ENCODE results near the gene CAP2. TPM values are rescaled to one million over a fixed set of nuclear protein-coding genes. Genes with fewer than 3 reads are reported as not detected.

Gene CAP2
- total RNA-seq, 1 donor from 2014 or later, result 55.3 TPM

DNA sequence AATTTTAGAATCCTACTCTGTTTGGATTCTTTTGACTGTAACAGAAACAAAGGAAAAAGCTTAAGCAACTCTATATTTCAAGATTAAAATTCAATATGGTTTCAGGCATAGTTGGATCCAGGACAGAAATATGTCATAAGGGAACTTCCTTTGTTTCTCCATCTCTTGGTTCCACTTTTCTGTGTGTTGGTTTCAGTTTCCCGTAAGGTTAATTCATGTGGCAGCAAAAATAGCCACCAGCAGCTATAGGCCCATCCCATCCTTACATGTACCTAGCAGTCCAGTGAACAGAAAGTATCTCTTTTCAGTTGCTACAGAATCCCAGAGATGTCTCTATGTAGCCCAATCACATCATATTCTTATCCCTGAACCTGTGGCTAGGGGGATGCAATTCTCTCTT, 197.9 kb downstream of the CAP2 start:
- H3K27ac ChIP-seq (ENCODE audit: low read depth, low read length), result no peak overlapping the region
- no peaks in the 10 kb centered on the region for H3K79me2 ChIP-seq (ENCODE audit: insufficient read depth, low read length)
- H4K20me1 ChIP-seq (ENCODE audit: insufficient read depth, low read length), result no peaks in the 10 kb centered on the region
- FAIRE-seq (no peak), DNase-seq (ENCODE audit: low read depth) (no peak)
- H3K27ac Mint-ChIP-seq (ENCODE audit: unreplicated experiment), result no peak overlapping the region
- TF ChIP-seq EZH2 (IDR thresholded peaks at IDR 0.05; ENCODE audit: insufficient read depth, low read length), result no peak
- TF ChIP-seq, protein P1, sequence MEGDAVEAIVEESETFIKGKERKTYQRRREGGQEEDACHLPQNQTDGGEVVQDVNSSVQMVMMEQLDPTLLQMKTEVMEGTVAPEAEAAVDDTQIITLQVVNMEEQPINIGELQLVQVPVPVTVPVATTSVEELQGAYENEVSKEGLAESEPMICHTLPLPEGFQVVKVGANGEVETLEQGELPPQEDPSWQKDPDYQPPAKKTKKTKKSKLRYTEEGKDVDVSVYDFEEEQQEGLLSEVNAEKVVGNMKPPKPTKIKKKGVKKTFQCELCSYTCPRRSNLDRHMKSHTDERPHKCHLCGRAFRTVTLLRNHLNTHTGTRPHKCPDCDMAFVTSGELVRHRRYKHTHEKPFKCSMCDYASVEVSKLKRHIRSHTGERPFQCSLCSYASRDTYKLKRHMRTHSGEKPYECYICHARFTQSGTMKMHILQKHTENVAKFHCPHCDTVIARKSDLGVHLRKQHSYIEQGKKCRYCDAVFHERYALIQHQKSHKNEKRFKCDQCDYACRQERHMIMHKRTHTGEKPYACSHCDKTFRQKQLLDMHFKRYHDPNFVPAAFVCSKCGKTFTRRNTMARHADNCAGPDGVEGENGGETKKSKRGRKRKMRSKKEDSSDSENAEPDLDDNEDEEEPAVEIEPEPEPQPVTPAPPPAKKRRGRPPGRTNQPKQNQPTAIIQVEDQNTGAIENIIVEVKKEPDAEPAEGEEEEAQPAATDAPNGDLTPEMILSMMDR (IDR thresholded peaks at IDR 0.05; ENCODE audit: insufficient read depth, low read depth, low read length), result no peak
- no peak overlapping the region for H3K4me2 ChIP-seq (ENCODE audit: low read length)
- no peak overlapping the region for H3K4me3 ChIP-seq (ENCODE audit: insufficient read depth, low read depth, low read length)
- H3K9me3 Mint-ChIP-seq (ENCODE audit: unreplicated experiment), result no peaks in the 10 kb centered on the region
- H3K27me3 Mint-ChIP-seq (ENCODE audit: low read depth, unreplicated experiment), result no peaks in the 10 kb centered on the region
- H3K4me1 Mint-ChIP-seq (ENCODE audit: low read depth, unreplicated experiment), result peaks cover 11% of the 10 kb centered on the region
- no peak overlapping the region for H2AFZ ChIP-seq (ENCODE audit: low read depth, low read length)
- H3K4me1 ChIP-seq (ENCODE audit: insufficient read depth, low read length), result peaks cover 12% of the 10 kb centered on the region
- H3K4me3 Mint-ChIP-seq (ENCODE audit: unreplicated experiment), result no peak overlapping the region
- no peaks in the 10 kb centered on the region for H3K9me3 ChIP-seq (ENCODE audit: insufficient read depth, low read depth, low read length)
- no peaks in the 10 kb centered on the region for H3K27me3 ChIP-seq (ENCODE audit: insufficient read depth, low read length)
- H3K36me3 ChIP-seq (ENCODE audit: insufficient read depth, low read length), result no peaks in the 10 kb centered on the region
- H3K36me3 Mint-ChIP-seq (ENCODE audit: low read depth, unreplicated experiment), result no peaks in the 10 kb centered on the region
- no peak overlapping the region for H3K9ac ChIP-seq (ENCODE audit: low read length)

DNA sequence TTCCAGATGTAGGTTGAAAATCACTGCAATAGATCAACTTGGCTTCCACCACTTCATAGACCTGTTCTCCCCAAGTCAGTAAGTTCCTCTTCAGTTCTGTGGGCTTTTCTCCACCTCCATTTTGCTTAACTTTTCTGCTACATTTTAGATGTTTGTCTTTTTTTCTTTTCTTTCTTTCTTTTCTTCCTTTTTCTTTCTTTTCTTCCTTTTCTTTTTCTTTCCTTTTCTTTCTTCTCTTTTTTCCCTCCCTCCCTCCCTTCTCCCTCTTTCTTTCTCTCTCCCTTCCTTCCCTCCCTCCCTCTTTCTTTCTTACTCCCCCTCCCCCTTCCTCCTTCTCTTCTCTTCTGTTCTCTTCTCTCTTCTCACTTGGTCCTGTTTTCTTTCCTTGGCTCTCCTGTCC, 199.9 kb downstream of the CAP2 start:
- H2AFZ ChIP-seq (ENCODE audit: low read depth, low read length), result no peak overlapping the region
- Mint-ChIP-seq H3K27ac (ENCODE audit: unreplicated experiment) (no peak overlapping the region), H3K4me1 (ENCODE audit: low read depth, unreplicated experiment) (peaks cover 11% of the 10 kb centered on the region), H3K27me3 (ENCODE audit: low read depth, unreplicated experiment) (no peaks in the 10 kb centered on the region), H3K9me3 (ENCODE audit: unreplicated experiment) (no peaks in the 10 kb centered on the region), H3K36me3 (ENCODE audit: low read depth, unreplicated experiment) (no peaks in the 10 kb centered on the region), H3K4me3 (ENCODE audit: unreplicated experiment) (no peak overlapping the region)
- no peak overlapping the region for H3K4me2 ChIP-seq (ENCODE audit: low read length)
- no peak for FAIRE-seq
- H4K20me1 ChIP-seq (ENCODE audit: insufficient read depth, low read length), result no peaks in the 10 kb centered on the region
- H3K4me1 ChIP-seq (ENCODE audit: insufficient read depth, low read length), result peaks cover 12% of the 10 kb centered on the region
- H3K79me2 ChIP-seq (ENCODE audit: insufficient read depth, low read length), result no peaks in the 10 kb centered on the region
- H3K27ac ChIP-seq (ENCODE audit: low read depth, low read length), result no peak overlapping the region
- no peak overlapping the region for H3K9ac ChIP-seq (ENCODE audit: low read length)
- no peaks in the 10 kb centered on the region for H3K9me3 ChIP-seq (ENCODE audit: insufficient read depth, low read depth, low read length)
- H3K36me3 ChIP-seq (ENCODE audit: insufficient read depth, low read length), result no peaks in the 10 kb centered on the region
- no peak overlapping the region for H3K4me3 ChIP-seq (ENCODE audit: insufficient read depth, low read depth, low read length)
- H3K27me3 ChIP-seq (ENCODE audit: insufficient read depth, low read length), result no peaks in the 10 kb centered on the region
- DNase-seq (ENCODE audit: low read depth), result no peak
- no peak for TF ChIP-seq EZH2 (IDR thresholded peaks at IDR 0.05; ENCODE audit: insufficient read depth, low read length)
- TF ChIP-seq, protein P1 (IDR thresholded peaks at IDR 0.05; ENCODE audit: insufficient read depth, low read depth, low read length), result no peak

DNA sequence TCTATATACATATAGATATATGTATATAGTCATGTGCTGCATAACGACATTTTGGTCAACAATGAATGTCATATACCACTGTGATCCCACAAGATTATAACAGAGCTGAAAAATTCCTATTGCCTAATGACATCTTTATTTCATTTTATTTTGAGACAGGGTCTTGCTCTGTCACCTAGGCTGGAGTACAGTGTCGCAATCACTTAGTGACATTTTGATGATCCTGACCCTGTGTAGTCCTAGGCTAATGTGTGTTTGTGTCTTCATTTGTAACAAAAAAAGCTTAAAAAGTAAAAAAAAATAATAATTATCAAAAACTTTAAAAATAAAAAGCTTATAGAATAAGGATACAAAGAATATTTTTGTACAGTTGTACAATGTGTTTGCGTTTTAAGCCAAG, 202.7 kb downstream of the CAP2 start:
- Histone ChIP-seq H3K4me2 (ENCODE audit: low read length) (no peak overlapping the region), H3K27me3 (ENCODE audit: insufficient read depth, low read length) (no peaks in the 10 kb centered on the region), H4K20me1 (ENCODE audit: insufficient read depth, low read length) (no peaks in the 10 kb centered on the region), H3K9me3 (ENCODE audit: insufficient read depth, low read depth, low read length) (no peaks in the 10 kb centered on the region), H3K36me3 (ENCODE audit: insufficient read depth, low read length) (no peaks in the 10 kb centered on the region), H3K27ac (ENCODE audit: low read depth, low read length) (no peak overlapping the region), H3K9ac (ENCODE audit: low read length) (no peak overlapping the region), H3K4me1 (ENCODE audit: insufficient read depth, low read length) (peaks cover 4% of the 10 kb centered on the region), H3K79me2 (ENCODE audit: insufficient read depth, low read length) (peaks cover 4% of the 10 kb centered on the region), H2AFZ (ENCODE audit: low read depth, low read length) (no peak overlapping the region), H3K4me3 (ENCODE audit: insufficient read depth, low read depth, low read length) (no peak overlapping the region)
- no peaks in the 10 kb centered on the region for H3K27me3 Mint-ChIP-seq (ENCODE audit: low read depth, unreplicated experiment)
- H3K9me3 Mint-ChIP-seq (ENCODE audit: unreplicated experiment), result no peaks in the 10 kb centered on the region
- no peak for TF ChIP-seq EZH2 (IDR thresholded peaks at IDR 0.05; ENCODE audit: insufficient read depth, low read length)
- TF ChIP-seq, protein P1 (IDR thresholded peaks at IDR 0.05; ENCODE audit: insufficient read depth, low read depth, low read length), result no peak
- no peak for FAIRE-seq
- no peaks in the 10 kb centered on the region for H3K36me3 Mint-ChIP-seq (ENCODE audit: low read depth, unreplicated experiment)
- H3K4me3 Mint-ChIP-seq (ENCODE audit: unreplicated experiment), result no peak overlapping the region
- no peaks in the 10 kb centered on the region for H3K4me1 Mint-ChIP-seq (ENCODE audit: low read depth, unreplicated experiment)
- DNase-seq (ENCODE audit: low read depth), result no peak
- H3K27ac Mint-ChIP-seq (ENCODE audit: unreplicated experiment), result no peak overlapping the region
